ENCODE results near the gene HEPACAM2. TPM values are rescaled to one million over a fixed set of nuclear protein-coding genes. Genes with fewer than 3 reads are reported as not detected.
A peak's percentile ranks its signal among the peaks of the same experiment; 100 is the strongest.

HEPACAM2 gene
- total RNA-seq, 2 donors from 2014 or later, result not detected

DNA sequence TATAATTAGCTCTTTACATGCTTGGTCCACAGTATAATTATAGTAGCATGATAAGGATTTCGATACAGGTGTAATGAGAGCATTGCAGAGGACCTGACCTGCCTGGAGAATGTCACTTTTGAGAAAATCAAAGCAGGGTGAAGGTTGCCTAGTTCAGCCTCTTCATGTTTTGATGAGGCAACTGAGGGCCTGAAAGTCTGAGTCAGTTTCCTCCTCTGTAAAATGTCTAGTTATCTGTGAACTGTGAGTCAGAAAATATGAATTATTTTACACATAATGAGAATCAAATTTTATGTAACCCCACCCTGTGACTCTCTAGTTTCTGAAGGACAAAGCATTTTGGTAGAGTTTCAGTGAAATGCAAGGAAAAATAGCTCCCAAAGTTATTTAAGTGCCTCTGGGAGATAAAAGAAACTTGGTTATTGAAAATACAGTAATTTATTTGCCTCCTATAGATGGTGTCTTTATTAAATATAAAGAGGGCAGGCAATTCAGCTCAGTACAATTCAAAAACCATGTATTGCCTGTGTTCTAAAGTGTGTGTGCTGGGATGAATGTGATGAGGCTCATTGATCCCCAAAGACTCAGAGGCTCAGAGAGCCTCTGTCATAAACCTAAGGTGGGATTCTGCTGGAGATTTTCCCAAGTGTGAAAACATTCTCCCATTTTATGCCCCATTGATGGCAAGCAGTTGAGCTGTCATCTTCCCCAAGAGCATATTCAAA, 40.8 kb downstream of the HEPACAM2 start:
- Mint-ChIP-seq H3K27ac (no peak overlapping the region), H3K36me3 (ENCODE audit: low read depth) (no peaks in the 10 kb centered on the region), H3K27me3 (peaks cover 32% of the 10 kb centered on the region), H3K4me1 (no peaks in the 10 kb centered on the region), H3K4me3 (no peak overlapping the region)
- no peaks in the 10 kb centered on the region for H3K9me3 ChIP-seq (ENCODE audit: control insufficient read depth, low read length, poor library complexity, severe bottlenecking)
- no peak for DNase-seq
- ATAC-seq, result no peak

DNA sequence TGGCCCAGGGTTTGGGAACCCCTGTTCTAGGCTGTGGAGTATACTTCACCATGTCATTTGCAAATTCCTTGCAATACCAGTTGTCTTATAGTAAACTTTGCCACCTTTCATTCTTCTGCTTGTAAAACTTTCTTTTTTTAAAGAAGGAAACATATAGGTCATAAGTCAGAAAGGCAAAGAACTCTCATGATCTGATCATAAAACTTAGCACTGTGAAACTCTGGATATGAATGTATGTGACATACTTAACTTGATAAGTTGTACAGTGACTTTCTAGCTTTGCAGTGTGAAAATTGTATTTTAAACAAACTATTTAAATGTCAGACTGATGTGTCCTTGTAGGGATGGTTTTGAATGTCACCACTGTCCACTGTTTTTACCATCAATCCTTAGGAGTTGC, 47.1 kb downstream of the HEPACAM2 start:
- Mint-ChIP-seq H3K27me3 (peaks cover 26% of the 10 kb centered on the region), H3K27ac (no peak overlapping the region), H3K4me1 (peaks cover 2% of the 10 kb centered on the region), H3K4me3 (no peak overlapping the region), H3K36me3 (ENCODE audit: low read depth) (no peaks in the 10 kb centered on the region)
- DNase-seq (no peak), ATAC-seq (no peak)
- H3K9me3 ChIP-seq (ENCODE audit: control insufficient read depth, low read length, poor library complexity, severe bottlenecking), result no peaks in the 10 kb centered on the region

DNA sequence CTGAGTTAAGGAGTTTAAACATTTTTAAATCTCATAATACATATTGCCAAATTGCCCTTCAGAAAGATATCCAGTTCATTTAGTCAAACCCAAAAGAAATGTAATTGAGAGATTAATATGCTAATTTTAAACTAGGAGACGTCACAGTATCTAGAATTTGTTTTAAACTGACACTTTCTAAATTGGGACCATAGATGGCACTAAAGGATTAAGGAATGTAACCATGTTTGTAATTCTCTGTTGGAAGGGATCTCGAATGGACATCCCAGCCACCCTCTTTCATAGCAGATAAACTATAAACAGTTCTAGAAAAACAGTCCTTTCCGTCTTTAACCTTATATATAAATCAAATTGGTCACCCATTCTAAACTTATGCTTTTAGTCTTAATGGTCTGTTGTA, 48.1 kb downstream of the HEPACAM2 start:
- Mint-ChIP-seq H3K27ac (no peak overlapping the region), H3K4me3 (no peak overlapping the region), H3K36me3 (ENCODE audit: low read depth) (no peaks in the 10 kb centered on the region), H3K27me3 (peaks cover 31% of the 10 kb centered on the region), H3K4me1 (peaks cover 2% of the 10 kb centered on the region)
- DNase-seq, result no peak
- no peak for ATAC-seq
- H3K9me3 ChIP-seq (ENCODE audit: control insufficient read depth, low read length, poor library complexity, severe bottlenecking), result no peaks in the 10 kb centered on the region

DNA sequence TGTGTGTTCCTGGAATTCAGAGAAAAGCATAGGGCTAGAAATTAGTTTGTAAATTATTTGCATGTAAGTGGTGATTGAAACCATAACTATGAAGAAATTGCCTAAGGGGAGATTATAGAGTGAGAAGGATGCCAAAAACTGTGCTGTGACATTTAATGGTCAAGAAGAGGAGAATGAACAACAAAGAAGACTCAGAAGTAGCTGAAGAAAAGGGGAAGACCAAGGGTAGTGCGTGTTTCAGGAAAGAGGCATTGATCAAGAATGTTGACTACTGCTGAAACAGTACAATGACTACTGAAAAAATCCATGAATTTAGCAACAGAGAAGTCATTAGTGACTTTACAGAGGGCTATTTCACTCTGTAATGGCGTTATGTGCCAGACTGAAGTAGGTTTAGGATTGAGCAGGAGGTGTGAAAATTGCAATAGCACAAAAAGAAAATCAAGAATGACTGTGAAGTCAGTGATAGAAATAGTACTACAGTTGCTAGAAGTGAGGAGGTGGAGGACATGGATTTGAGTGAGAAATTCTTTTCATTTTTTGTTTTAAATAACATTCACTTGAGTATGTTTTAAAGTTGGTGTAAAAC, 49.2 kb downstream of the HEPACAM2 start:
- Mint-ChIP-seq H3K36me3 (ENCODE audit: low read depth) (no peaks in the 10 kb centered on the region), H3K27ac (no peak overlapping the region), H3K27me3 (peaks cover 29% of the 10 kb centered on the region), H3K4me3 (no peak overlapping the region), H3K4me1 (peaks cover 2% of the 10 kb centered on the region)
- ATAC-seq, result no peak
- DNase-seq, result no peak
- H3K9me3 ChIP-seq (ENCODE audit: control insufficient read depth, low read length, poor library complexity, severe bottlenecking), result no peaks in the 10 kb centered on the region

DNA sequence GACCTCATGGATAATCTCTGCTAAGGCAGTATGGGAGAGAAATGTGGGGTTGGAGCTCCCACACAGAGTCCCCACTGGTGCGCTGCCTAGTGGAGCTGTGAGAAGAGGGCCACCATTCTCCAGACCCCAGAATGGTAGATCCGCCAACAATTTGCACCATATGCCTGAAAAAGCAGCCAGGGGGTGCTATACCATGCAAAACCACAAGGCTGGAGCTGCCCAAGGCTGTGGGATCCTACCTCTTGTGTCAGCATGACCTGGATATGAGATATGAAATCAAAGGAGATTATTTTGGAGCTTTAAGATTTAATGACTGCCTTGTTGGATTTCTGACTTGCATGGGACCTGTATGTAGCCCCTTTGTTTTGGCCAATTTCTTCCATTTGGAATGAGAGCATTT, 51.0 kb downstream of the HEPACAM2 start:
- ATAC-seq (no peak), DNase-seq (no peak)
- Mint-ChIP-seq H3K4me1 (peaks cover 2% of the 10 kb centered on the region), H3K27me3 (peaks cover 24% of the 10 kb centered on the region), H3K4me3 (no peak overlapping the region), H3K36me3 (ENCODE audit: low read depth) (no peaks in the 10 kb centered on the region), H3K27ac (no peak overlapping the region)
- H3K9me3 ChIP-seq (ENCODE audit: control insufficient read depth, low read length, poor library complexity, severe bottlenecking), result peaks cover 4% of the 10 kb centered on the region

DNA sequence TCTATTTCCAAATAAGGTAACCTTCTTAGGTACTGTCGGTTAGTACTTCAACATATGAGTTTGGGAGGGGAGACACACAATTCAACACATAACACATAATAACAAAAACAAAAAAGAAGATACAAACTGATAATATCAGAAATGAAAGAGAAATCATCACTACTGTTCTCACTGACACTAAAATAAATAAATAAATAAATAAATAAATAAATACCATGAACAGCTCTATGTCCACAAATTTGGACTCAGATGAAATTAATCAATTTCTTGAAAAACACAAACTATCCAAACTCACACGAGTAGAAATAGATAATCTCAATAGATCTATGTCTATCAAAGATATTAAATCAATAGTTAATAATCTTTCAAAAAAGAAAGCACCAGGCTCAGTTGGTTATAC, 53.6 kb downstream of the HEPACAM2 start:
- ATAC-seq (no peak), DNase-seq (no peak)
- H3K9me3 ChIP-seq (ENCODE audit: control insufficient read depth, low read length, poor library complexity, severe bottlenecking), result peaks cover 4% of the 10 kb centered on the region
- Mint-ChIP-seq H3K4me3 (no peak overlapping the region), H3K27ac (no peak overlapping the region), H3K36me3 (ENCODE audit: low read depth) (peaks cover under 1% of the 10 kb centered on the region), H3K27me3 (peaks cover 23% of the 10 kb centered on the region), H3K4me1 (peaks cover 2% of the 10 kb centered on the region)

DNA sequence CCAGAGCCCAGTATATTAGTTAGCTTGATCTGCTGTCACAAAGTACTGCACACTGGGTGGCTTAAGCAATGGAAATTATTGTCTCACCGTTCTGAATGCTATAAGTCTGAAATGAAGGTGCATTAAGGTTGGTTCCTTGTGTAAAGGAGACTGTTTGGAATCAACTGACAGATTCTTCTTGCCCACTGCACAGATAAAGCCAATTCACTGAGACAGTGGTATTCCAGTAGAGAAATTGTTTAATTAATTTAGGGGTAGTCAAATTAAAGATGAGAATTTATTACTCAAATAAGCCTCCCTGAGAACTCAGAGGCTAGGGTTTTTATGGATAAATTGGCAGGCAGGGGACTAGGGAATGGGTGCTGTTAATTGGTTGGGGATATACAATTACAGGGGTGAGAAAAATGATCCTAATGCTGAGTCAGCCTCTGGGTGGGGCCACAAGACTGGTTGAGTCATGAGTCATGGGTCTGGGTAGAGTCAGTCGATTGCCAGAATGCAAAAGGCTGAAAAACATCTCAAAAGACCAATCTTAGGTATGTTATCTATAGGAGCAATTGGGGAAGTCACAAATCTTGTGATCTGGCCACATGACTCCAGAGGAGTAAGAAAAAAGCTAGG, 54.6 kb downstream of the HEPACAM2 start:
- Mint-ChIP-seq H3K27ac (no peak overlapping the region), H3K4me3 (no peak overlapping the region), H3K4me1 (no peaks in the 10 kb centered on the region), H3K27me3 (peaks cover 13% of the 10 kb centered on the region), H3K36me3 (ENCODE audit: low read depth) (peaks cover 2% of the 10 kb centered on the region)
- H3K9me3 ChIP-seq (ENCODE audit: control insufficient read depth, low read length, poor library complexity, severe bottlenecking), result peaks cover 4% of the 10 kb centered on the region
- no peak for ATAC-seq
- DNase-seq, result no peak

DNA sequence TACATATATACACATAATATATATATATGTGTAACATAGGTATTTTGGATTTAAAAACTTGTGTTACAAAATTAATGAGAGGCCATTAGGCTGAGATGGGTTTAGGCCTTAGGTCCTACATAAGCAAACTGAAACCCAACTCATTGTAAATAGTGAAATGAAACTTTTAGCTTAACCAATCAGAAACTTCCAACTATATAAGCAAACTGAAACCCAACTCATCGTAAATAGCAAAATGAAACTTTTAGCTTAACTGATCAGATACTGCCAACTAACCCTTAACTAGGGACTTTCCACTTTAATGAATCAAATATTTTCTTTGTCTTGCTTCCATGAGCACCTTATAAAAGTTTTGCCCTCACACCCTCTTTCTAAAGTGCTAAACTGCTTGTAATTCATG, 60.8 kb downstream of the HEPACAM2 start:
- DNase-seq (no peak), ATAC-seq (peak; percentile 87)
- Mint-ChIP-seq H3K36me3 (ENCODE audit: low read depth) (peaks cover 6% of the 10 kb centered on the region), H3K27ac (no peak overlapping the region), H3K4me1 (no peaks in the 10 kb centered on the region), H3K4me3 (no peak overlapping the region), H3K27me3 (no peaks in the 10 kb centered on the region)
- no peaks in the 10 kb centered on the region for H3K9me3 ChIP-seq (ENCODE audit: control insufficient read depth, low read length, poor library complexity, severe bottlenecking)

DNA sequence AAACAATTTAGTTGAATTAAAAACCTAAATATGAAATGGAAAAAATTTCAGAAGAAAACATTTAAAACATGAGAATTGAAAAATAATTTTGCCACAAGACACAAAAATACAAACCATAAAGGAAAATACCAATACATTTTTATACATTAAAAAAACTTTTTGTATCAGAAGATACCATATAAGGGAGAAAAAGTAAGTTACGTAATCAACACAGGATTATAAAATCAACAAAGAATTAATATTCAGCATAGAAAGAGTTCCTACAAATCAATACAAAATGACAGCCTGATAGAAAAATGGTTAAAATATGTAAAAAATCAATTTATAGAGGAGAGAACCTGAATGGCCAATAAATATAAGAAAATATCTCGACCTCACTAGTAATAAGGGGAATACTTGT, 61.5 kb downstream of the HEPACAM2 start:
- no peaks in the 10 kb centered on the region for H3K4me1 Mint-ChIP-seq
- no peak overlapping the region for H3K27ac Mint-ChIP-seq
- no peak for ATAC-seq
- no peak for DNase-seq
- no peaks in the 10 kb centered on the region for H3K9me3 ChIP-seq (ENCODE audit: control insufficient read depth, low read length, poor library complexity, severe bottlenecking)
- peaks cover 6% of the 10 kb centered on the region for H3K36me3 Mint-ChIP-seq (ENCODE audit: low read depth)
- no peaks in the 10 kb centered on the region for H3K27me3 Mint-ChIP-seq
- H3K4me3 Mint-ChIP-seq, result no peak overlapping the region

DNA sequence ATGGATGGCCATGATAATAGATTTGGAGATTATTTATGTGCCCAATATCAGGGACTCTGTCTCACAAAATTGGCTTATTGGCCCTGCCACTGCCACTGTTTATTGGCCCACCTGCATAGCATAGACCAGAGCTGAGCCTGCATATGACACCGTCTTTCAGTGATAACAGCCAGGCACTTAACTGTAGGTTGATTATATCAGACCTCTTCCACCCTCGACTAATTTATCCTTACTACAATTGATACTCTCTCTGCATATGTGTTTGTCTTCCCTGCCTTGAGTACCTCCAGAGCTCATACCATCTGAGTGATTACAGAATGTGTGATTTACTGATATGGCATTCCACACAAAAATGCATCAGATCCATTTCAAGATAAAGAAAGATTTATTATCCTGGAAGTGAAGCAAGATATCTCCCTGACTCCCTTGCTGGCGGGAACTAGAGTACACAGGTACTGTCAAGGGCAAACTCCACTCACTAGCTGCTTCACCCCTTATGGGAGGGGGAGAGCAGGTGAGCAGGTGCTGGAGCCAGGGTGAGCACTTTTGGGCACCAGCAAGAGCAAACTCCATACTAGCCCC, 65.0 kb downstream of the HEPACAM2 start:
- ATAC-seq, result no peak
- DNase-seq, result no peak
- Mint-ChIP-seq H3K4me3 (no peak overlapping the region), H3K27me3 (no peaks in the 10 kb centered on the region), H3K27ac (no peak overlapping the region), H3K4me1 (no peaks in the 10 kb centered on the region), H3K36me3 (ENCODE audit: low read depth) (peaks cover 4% of the 10 kb centered on the region)
- no peaks in the 10 kb centered on the region for H3K9me3 ChIP-seq (ENCODE audit: control insufficient read depth, low read length, poor library complexity, severe bottlenecking)

DNA sequence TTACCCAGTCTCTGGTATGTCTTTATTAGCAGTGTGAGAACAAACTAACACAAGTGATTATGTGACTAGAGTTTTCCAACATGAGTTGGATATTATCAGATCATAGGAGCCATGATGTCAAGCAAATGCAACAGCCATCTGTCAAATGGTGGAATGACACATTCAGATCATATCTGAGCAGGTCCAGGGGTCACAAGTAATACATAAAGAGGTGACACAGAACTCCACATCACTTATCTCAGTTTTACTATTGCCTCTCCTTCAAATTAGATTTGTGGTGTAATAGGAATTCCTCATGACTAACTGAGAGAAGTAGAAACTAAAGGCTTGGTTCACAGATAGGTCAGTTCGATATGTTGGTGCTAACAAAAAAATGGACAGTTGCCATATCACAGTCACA, 65.9 kb downstream of the HEPACAM2 start:
- DNase-seq (no peak), ATAC-seq (no peak)
- no peaks in the 10 kb centered on the region for H3K9me3 ChIP-seq (ENCODE audit: control insufficient read depth, low read length, poor library complexity, severe bottlenecking)
- no peak overlapping the region for H3K4me3 Mint-ChIP-seq
- H3K36me3 Mint-ChIP-seq (ENCODE audit: low read depth), result peaks cover 4% of the 10 kb centered on the region
- no peaks in the 10 kb centered on the region for H3K4me1 Mint-ChIP-seq
- no peaks in the 10 kb centered on the region for H3K27me3 Mint-ChIP-seq
- H3K27ac Mint-ChIP-seq, result no peak overlapping the region

DNA sequence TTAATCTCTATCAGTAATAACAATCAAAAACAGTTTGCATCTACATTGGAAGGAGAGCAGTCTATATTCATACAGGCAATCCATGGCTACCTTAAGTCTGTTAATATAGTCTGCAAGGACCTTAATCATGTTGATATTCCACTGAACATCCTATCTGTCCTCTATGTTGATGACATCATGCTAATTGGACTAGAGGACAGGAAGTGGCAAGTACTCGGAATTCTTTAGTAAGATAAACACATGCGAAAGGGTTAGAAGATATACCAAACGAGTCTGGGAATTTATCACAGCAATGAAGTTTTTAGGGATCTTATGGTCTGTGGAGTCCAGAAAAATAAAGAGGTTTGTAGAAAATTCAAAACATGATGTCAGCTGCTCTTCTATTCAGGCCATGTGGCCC, 66.8 kb downstream of the HEPACAM2 start:
- Mint-ChIP-seq H3K27ac (no peak overlapping the region), H3K36me3 (ENCODE audit: low read depth) (peaks cover 4% of the 10 kb centered on the region), H3K27me3 (no peaks in the 10 kb centered on the region), H3K4me3 (no peak overlapping the region), H3K4me1 (no peaks in the 10 kb centered on the region)
- no peaks in the 10 kb centered on the region for H3K9me3 ChIP-seq (ENCODE audit: control insufficient read depth, low read length, poor library complexity, severe bottlenecking)
- DNase-seq (no peak), ATAC-seq (no peak)

DNA sequence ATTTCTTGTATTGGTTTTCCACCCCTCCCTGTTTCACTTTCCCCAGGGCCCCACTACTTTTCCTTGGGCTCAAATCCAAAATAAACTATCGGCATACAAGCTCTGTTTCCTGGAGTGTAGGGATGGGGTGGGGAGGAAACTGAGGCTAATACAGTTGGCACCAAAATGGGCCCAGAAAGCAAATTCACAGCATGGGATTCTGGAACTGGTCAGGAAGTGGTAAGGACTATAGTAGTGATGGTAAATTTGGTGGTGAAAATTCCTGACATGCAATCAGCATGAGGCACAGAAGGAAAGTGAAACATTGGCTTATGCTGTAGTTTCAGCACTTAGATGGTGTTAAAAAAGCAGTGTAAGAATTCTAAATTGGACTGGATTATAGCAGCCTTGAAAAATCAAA, 69.4 kb downstream of the HEPACAM2 start:
- no peaks in the 10 kb centered on the region for H3K9me3 ChIP-seq (ENCODE audit: control insufficient read depth, low read length, poor library complexity, severe bottlenecking)
- Mint-ChIP-seq H3K27me3 (no peaks in the 10 kb centered on the region), H3K27ac (no peak overlapping the region), H3K36me3 (ENCODE audit: low read depth) (peaks cover 4% of the 10 kb centered on the region), H3K4me3 (no peak overlapping the region), H3K4me1 (no peaks in the 10 kb centered on the region)
- no peak for ATAC-seq
- DNase-seq, result no peak

Measured in T-helper 17 cell (primary cell).